GM21737 (cell line): ENCODE data around the gene PRR20G.

Experiments
- ATAC-seq: cut with Tn5 transposase; IDR thresholded peaks from one replicate; pipeline ENCODE4 v1.9.1; 2021; ENCODE audit warnings: mild to moderate bottlenecking, moderate library complexity; ENCODE audit not compliant: unreplicated experiment

PRR20G gene

DNA sequence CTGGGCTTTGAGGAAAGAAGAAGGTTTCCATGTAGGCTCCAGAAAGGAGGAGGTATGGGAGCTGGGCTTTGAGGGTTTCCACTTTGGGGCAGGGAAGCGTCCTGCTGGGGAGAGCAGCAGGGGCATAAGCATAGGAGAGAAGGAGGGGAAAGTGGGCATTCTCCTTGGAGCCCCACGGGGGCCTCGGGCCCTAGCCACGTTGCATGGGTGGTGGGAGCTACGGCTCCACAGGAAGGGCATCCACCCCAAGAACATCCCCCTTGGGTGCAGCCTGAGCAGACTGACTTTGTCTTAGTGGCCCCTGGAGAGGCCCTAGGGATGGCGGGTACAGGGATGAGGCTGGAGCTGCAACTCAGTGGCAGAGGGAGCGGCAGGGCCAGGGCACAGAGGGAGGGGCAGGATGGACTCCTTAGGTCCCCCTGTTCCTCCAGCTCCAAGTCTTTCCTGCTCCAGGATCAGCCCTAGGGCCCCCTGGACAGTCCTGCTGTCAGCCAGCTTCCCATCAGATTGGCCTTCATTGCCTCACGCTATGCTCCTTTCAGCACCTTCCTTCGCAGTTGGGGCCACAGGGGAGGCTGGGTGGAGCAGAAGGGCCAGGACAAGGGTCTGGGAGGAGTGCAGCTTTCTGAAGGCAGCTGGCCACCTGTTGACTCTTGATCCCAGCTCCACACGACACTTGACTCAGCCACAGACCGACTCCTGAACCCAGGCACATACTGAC lies 22.9 kb downstream of the PRR20G start:
- ATAC-seq = no peak

DNA sequence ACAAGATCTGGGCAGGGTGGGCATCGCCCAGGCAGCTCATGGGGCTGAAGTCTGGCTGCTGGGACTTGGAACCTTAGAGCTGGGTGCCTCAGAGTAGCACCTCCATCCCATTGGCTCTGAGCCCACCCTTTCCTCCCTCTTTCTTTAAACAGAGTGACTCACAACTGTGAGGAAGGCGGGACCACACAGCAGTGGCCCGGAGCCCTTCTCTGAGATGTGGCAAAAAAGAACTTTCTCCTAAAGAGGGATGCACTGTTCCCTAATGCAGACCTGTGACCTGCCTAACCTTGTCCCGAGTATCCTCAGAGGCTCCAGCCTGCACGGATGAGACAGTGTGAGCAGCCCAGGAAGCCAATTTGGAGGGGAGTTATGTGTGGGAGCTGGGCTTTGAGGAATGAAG lies 23.6 kb downstream of the PRR20G start:
- ATAC-seq = no peak

DNA sequence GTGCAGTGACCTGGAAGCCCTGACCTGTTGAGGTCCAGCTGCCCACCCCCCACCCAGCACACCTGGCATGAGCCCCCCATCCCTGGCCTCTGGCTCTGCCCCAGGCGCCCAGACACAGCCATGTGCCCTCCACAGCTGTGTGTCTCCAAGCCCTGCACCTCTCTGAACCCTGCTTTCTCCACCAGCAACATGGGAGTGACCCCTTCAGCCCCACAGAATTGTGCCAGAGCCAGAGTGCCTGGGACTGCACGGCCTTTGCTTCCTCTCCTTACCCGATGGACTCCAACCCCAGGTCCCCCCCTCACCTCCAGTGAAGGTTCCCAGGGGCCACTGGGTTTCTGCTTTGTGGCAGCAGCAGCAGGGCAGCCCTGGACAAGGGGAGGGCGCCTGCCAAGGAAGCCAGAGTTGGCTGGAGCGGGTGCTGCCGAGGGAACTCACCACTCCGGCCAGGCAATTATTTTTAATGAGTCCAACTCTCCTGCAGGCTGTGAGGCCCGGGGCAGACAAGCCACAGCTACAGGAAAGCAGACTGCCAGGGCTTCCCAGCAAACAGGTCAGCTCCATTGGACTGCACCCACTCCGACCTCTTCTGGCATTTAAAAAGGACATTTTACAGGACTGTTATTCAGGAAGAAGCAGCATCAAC lies 24.1 kb downstream of the PRR20G start:
- no peak for ATAC-seq

DNA sequence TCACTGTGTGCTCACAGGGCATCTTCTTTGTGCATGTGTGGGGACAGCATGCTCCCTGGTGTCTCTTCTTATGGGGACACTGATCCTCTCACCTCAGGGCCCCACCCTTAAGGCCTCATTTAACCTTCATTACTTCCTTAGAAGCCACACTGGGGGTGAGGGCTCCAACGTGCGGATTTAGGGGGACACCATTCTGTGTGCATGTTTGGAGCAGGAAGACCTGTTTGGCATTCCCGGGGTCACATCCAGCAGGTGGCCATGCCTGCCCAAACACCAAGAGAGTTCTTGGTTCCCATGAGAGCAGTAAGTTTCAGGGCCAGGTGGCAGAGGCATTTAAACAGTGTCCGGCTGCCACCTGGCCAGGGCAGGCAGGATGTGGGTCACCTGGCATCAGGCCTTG lies 24.8 kb downstream of the PRR20G start:
- ATAC-seq = no peak

DNA sequence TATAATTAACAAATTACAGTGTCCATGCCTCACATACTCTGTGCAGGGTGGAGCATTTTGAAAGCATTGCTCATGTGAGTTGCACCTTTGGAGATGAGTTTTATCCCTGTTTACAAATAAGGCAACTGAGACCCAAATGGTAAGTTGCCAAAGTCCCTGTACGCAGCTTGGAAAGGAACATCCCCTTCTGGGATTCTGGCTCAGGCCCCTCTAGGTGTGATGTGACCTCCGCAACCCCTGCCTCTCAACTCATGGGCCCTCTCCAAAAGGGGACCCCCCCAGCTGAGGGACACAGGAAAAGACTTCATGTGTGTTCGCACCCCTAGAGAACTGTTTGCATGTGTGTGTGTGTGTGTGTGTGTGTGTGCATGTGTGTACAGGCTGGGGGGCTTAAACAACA lies 25.3 kb downstream of the PRR20G start:
- ATAC-seq = no peak

DNA sequence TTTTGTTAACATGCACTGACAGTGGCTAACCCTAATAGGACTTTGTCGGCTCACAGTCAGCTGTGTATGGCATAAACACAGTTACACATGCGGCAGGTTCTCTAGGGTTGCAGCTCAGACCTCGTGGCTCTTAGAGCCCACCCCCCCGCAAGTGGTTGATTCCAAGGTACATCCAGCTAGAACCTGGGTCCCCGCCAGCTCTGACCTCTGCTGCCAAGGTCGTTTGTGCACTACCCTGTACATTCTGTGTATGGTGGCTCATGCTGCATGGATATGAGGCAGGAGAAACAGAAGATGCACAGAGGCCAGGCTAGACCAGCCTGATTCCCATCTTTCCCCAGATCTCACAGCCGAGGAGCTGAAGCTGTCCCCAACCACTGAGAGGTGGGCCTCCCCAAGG lies 25.9 kb downstream of the PRR20G start:
- ATAC-seq = no peak

DNA sequence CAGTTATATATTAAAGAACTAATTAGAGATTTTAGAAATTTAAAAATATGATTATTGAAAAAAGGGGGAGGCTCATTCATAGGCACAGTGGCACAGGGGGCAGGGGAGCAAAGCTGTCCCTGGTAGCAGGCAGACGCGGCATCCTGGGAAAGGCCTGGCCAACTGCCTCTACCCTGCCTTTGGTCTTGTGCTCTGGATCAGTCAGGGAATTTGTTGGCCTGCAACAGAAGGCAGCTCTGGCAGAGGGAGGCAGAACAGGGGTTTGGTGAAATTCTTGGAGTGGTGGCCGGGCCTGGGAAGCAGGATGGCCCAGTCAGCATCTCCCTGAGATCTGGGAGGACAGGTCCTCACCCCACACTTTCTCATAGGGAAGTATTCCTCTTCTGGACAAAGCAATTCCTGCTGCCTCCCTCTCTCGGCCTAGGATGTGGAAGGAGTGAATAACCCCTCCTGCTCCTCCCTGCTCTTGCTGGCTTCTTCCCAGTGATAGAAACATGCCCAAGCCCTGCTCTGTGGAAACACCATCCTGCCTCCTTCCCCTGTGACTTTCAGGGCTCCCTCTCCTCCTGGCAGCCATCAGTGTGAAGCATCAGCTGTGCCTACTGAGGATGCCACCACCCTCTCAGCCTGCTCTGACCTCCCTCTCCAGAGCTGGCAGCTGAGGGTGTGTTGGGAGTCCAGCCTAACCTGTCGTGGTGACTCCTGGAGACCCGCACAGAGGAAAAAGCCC lies 26.9 kb downstream of the PRR20G start:
- ATAC-seq = no peak

DNA sequence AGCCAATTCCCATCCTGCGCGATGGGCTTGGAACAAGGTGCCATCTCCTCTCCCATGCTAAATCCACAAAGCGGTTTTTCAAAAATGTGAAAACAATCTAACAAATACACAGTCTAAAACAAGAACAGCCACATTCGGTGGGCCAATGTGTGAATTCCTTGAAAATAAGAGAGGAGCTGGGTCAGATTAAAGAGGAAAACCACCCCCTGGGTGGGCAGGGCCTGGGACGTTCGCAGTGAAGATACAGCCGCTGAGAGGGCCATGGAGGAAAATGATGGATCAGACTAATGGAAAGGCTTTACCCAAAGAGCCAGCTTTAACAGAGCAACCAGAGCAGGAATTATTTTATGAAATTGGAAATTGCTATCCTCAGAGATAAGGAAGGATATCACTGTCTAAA lies 27.4 kb downstream of the PRR20G start:
- no peak for ATAC-seq

DNA sequence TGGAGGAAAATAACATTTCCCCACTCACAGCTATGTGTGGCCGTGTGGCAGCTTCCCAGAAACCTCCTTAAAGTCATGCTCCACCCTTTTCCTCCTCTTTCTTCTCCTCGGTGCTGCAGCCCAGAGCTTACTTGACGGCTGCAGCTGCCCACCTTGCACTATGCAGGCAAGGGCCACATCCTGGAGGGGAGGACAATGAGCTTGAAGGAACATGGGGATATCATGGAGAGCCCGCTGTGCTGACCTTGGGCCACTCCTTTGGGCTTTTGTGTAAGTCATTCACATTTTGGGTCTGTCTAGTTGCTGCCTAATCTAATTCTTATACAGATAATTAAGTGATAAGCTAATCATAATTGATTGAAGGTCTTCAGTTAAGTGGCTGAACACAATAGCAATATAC lies 28.0 kb downstream of the PRR20G start:
- ATAC-seq = no peak

DNA sequence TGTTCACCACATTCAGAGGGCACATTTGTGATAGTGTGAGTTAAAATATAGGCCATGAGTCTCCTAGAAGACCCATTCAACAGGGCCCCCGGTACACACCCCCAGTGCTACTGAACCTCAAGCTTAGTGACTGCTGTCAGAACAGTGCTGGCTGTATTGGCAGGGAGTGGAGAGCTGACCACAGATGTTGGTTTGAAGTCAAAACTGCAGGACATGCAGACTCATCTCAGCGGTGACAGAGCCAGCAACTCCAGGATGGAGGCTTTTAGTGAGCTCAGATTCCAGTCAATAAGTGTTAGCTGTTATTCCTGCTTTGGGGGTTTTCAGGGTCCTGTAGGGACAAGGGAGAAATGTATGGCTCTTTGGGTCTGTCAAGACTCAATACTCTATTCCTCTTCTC lies 29.1 kb downstream of the PRR20G start:
- ATAC-seq = no peak

DNA sequence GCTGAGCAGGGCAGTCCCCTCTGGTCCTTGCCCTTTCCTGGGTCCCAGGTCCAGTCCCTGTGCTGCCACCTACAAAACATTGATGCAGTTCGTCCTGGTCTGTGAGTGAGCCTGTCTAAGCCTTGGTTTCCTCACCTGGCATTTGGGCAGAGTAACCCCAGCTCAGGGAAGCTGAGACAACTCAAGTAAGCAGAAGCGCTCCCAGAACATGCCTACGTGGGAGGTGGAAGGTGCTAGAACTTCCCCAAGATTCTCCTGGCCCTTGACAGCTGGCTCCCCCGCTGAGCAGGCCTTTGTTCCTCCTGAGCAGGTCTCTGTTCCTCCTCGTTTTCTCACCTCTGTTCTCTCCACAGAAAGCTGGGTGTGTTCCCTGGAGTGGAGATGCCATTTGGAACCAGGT lies 30.5 kb downstream of the PRR20G start:
- no peak for ATAC-seq

DNA sequence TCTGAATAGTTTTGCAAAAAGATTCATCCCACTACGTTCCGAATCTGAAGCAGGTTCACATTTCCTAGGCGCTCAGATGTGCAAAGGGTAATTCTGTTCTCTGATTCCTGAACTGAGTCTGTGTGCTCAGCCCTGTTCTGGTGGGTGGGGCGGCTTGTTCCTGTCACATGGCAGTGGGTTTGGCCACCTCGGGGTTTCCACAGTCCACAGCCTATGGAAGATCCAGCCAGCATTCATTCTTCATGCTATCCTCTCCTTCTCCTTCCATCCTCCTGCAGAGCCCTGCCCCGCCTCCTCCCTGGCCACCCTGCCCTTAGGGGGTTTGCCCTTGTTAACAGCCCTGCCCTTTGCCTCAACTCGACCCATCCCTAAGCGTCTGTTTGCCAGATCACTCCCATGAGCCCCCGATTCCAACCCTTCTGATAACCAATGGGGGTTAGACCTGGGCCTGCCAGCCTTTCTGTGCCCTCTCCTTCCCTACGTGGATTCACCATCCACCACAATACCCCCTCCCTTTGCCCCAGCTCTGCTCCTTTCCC lies 31.0 kb downstream of the PRR20G start:
- ATAC-seq = no peak

DNA sequence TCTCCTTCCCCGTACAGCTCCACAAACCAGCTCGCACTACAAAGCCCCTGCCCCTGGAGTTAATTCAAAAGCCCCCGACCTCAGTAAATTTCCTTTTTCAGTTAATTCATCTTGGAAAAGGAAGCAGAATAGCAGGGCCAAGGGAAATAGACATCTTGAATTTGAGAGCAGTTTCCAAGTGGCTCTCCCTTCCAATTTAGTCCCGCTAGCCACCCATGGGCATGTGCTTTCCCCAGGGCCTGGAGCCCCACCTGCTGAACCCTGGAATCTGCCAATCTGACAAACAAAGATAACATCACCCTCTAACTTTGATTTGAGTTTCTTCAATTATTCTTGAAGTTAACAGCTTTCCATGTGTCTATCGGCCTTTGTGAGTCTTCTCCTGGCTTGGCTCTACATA lies 31.7 kb downstream of the PRR20G start:
- no peak for ATAC-seq

DNA sequence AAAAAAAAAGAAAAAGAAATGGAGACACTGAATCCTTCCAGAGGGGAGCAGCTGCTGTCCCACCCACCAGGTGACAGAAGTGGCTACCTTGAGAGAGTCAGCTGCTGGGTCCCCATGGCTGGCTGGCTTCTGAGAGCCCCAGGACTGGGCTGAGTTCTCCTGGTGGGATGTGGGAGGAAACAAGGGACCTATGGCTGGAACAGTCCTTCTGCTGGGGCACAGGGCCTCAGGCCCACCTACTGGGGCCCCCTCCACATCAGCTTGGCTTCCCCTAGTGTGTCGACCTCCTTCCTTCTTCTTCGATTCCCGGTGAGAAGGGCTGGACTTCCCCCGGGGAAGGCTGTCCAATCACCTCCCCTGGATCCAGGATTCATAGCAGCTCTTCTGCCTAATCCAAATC lies 32.3 kb downstream of the PRR20G start:
- ATAC-seq = no peak

DNA sequence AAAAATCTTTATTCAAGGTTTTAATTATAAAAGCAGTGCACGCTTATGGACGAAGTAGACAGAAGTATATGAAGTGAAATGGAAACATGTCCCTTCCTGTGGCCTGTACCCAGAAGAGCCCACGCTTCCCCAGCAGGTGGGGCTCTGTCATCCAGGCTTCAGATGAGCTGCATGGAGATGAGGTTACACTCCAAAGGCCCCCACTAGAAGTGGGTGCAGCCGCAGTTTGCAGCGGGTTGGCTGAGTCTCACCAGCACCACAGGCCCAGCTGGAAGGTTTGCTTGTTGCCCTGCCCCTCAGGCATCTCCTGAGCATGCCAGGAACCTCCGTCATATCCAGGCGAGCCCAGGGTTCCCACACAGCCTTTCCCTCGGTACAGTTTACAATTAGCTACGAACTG lies 33.1 kb downstream of the PRR20G start:
- no peak for ATAC-seq

DNA sequence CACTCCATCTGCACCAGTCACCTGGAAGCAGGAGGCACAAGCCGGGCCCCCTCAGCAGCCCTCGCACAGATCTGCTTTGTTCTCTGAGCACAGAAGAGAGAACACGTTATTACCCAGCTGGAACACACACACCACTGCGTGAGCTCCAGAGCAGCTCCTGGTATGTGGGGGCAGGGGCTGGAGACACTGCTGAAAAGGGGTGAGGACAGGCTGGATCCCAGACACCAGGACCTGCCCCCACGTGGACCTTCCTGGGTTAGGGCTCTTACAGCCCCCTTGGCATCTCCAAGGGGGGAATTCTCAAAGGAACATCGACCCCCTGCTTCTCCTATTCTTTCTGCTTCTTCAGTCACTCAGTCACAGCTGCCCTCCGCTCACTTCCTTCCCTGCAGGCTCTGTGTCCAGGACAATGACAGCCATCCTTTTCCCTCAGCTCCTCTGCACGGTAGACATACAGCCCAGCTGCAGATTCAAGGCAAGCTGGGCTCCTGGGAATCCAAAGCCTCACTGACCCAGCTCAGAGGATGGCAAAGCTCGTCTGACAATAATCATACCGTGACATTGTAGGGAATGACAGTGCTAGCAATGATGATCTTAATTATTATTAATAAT lies 33.7 kb downstream of the PRR20G start:
- no peak for ATAC-seq

DNA sequence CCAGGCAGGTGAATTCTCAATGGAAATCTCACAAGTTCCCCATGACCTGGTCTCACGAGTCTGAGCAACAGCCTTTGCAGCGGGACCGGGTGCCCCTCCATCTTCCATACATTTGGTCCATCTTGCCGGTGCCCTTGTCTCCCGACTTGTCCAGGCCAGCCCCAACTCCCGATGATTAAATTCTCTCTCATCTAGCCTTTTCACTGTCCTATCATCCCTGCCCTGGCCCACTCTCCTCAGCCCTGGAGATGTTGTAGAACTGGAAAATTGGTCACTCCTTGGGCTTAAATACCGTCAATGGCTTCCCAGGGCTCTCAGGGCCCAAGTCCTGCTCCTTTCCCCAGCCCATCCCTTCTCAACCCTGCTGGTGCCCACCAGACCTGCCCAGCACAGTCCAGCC lies 34.4 kb downstream of the PRR20G start:
- no peak for ATAC-seq

DNA sequence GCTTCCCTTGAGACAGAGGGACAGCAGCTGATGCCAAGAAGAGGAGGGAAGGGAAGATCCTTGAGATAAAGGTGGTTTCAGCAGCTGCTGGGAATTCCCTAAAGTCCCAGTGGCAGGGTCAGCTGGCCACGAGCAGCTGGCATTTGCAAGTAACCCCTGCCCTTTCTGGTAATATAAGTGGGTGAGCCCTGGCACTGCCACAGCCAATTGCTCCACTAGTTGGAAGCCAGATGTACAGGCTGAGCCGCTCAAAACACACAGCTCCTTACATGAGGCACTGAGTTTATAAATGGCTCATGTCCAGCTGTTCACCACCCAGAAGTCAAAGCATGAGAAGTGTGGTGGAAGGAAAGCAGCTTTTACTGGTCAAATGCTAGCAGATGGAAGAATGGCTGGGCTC lies 35.4 kb downstream of the PRR20G start:
- ATAC-seq = no peak

DNA sequence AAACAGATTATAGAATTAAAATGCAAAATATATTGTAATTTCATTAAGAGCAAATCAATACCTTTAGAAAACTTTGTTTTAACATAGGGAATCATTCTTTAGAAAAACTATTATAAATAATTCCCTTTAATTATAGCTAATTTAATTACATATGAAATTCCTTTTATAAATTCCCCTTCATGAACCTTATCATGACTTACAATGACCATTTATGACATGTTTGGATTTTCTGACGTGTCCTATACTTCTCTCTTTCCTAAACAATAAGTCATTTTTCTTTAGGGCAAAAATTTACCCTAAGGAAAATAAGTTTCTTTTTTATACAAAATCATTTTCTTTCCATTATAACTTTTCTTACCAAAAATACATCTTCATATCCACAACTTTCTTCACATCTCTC lies 37.8 kb downstream of the PRR20G start:
- no peak for ATAC-seq

DNA sequence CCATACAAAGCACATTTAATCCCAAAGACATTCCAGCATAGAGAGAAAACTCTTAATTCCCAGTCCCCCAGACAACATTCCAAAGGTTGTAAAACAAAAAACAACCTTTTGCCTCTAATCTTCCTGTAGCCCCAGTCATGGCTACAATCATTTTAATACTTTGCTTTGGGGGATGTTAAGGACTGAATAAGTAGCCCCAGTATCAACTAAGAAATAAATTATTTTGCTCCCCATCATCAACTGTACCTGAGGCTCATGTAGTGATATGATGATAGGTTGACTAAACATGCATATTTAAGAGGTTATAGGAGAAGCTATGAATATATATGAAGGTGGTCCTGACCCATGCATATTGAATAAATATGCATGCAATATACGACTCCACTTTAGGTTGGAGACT lies 40.6 kb downstream of the PRR20G start:
- no peak for ATAC-seq

DNA sequence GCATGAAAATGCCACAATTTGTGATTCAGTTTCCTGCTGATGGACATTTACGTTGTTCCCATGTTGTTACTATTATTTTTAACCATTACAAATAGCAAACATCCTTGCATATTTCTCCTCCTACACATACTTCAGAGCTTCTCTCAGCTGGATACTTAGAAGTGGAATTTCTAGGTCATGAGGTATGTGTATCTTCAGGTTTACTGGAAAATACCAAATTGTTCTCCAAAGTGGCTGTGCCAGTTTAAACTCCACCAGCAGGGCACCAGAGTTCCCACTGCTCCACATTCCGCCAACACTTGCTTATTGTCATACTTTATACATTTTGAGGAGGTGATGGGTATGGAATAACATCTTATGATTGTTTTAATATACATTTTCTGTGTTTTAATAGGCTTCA lies 49.2 kb downstream of the PRR20G start:
- ATAC-seq = no peak

DNA sequence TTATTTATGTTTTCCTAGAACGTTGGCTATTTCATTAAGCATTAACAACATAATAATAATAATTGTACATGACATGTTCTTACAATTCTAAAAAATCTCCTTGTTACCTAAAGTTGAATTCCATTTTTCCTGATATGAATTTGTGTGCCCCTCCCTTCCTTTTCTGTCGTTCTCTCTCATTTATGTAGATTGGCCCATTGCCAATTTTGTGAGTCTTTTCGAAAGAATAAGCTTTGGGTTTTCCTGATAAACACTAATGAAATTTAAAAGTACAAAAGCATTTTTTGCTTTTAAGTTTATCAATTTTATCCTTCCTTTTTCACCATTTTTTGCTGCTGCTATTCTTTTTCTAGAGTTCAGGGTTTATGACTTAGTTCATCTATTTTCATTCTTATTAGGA lies 50.0 kb downstream of the PRR20G start:
- ATAC-seq = no peak
